Colon (tissue), 2 donors: ENCODE data around the gene LDLRAD2.
"Not testable (repeated sequence)": the region's sequence is repeated elsewhere in the genome, so short reads cannot be mapped to it uniquely, and the experiment has no call there.

Experiments used
- FAIRE-seq: peaks from 2 replicates; lab custom pipeline; 2012; peaks lifted over from hg19 to GRCh38; lab: Jason Lieb, UNC
- donor health status: control.
- donor health status: control.

LDLRAD2 gene

GRCh38 chr1:21824926-21825325 lies 12.9 kb downstream of the LDLRAD2 start:
- no peak for FAIRE-seq

GRCh38 chr1:21825393-21825792 lies 13.3 kb downstream of the LDLRAD2 start:
- no peak for FAIRE-seq

- FAIRE-seq: not testable (repeated sequence)
Observed at GRCh38 chr1:21826694-21827093, 14.6 kb downstream of the LDLRAD2 start.

GRCh38 chr1:21827141-21827679 lies 15.1 kb downstream of the LDLRAD2 start:
- no peak for FAIRE-seq

- no peak for FAIRE-seq
Observed at GRCh38 chr1:21828075-21828474, 16.0 kb downstream of the LDLRAD2 start.

- no peak for FAIRE-seq
Observed at GRCh38 chr1:21828506-21829210, 16.6 kb downstream of the LDLRAD2 start.

- no peak for FAIRE-seq
Observed at GRCh38 chr1:21829294-21829693, 17.2 kb downstream of the LDLRAD2 start.

- no peak for FAIRE-seq
Observed at GRCh38 chr1:21830792-21831453, 18.9 kb downstream of the LDLRAD2 start.

- no peak for FAIRE-seq
Observed at GRCh38 chr1:21831454-21831970, 19.4 kb downstream of the LDLRAD2 start.

GRCh38 chr1:21833392-21833976 lies 21.4 kb downstream of the LDLRAD2 start:
- FAIRE-seq: no peak

GRCh38 chr1:21834094-21834493 lies 22.0 kb downstream of the LDLRAD2 start:
- FAIRE-seq: no peak

GRCh38 chr1:21834666-21835065 lies 22.6 kb downstream of the LDLRAD2 start:
- FAIRE-seq: no peak

GRCh38 chr1:21836010-21836409 lies 23.9 kb downstream of the LDLRAD2 start:
- FAIRE-seq: no peak

- no peak for FAIRE-seq
Observed at GRCh38 chr1:21836729-21837128, 24.7 kb downstream of the LDLRAD2 start.

- no peak for FAIRE-seq
Observed at GRCh38 chr1:21837476-21837875, 25.4 kb downstream of the LDLRAD2 start.

GRCh38 chr1:21838359-21839157 lies 26.5 kb downstream of the LDLRAD2 start:
- no peak for FAIRE-seq

- FAIRE-seq: no peak
Observed at GRCh38 chr1:21839337-21840037, 27.4 kb downstream of the LDLRAD2 start.

- no peak for FAIRE-seq
Observed at GRCh38 chr1:21840981-21841380, 28.9 kb downstream of the LDLRAD2 start.

- FAIRE-seq: no peak
Observed at GRCh38 chr1:21841852-21842466, 29.9 kb downstream of the LDLRAD2 start.

- FAIRE-seq: no peak
Observed at GRCh38 chr1:21842606-21843162, 30.6 kb downstream of the LDLRAD2 start.

- no peak for FAIRE-seq
Observed at GRCh38 chr1:21843208-21843607, 31.1 kb downstream of the LDLRAD2 start.
